Measurements from ENCODE around the gene PRRC2B. TPM values are rescaled to one million over a fixed set of nuclear protein-coding genes. Genes with fewer than 3 reads are reported as not detected.

PRRC2B gene
- total RNA-seq, 1 donor = 69.7 TPM

DNA sequence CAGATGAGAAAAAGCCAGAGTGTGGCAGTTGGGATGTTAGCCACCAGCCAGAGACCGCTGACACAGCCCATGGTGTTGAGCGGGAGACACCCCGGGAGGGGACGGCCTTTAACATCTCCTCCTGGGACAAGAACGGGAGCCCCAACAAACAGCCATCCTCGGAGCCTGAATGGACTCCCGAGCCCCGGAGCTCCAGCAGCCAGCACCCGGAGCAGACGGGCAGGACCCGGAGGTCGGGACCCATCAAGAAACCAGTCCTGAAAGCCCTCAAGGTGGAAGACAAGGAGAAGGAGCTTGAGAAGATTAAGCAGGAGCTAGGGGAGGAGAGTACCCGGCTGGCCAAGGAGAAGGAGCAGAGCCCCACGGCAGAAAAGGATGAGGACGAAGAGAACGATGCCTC lies 80.8 kb downstream of the PRRC2B start:
- no peak overlapping the region for H3K4me3 ChIP-seq (ENCODE audit: low read depth, low read length)
- TF ChIP-seq, protein P1, sequence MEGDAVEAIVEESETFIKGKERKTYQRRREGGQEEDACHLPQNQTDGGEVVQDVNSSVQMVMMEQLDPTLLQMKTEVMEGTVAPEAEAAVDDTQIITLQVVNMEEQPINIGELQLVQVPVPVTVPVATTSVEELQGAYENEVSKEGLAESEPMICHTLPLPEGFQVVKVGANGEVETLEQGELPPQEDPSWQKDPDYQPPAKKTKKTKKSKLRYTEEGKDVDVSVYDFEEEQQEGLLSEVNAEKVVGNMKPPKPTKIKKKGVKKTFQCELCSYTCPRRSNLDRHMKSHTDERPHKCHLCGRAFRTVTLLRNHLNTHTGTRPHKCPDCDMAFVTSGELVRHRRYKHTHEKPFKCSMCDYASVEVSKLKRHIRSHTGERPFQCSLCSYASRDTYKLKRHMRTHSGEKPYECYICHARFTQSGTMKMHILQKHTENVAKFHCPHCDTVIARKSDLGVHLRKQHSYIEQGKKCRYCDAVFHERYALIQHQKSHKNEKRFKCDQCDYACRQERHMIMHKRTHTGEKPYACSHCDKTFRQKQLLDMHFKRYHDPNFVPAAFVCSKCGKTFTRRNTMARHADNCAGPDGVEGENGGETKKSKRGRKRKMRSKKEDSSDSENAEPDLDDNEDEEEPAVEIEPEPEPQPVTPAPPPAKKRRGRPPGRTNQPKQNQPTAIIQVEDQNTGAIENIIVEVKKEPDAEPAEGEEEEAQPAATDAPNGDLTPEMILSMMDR (IDR thresholded peaks at IDR 0.05; ENCODE audit: insufficient read depth, low read length) = no peak
- no peak for DNase-seq (ENCODE audit: low read depth)

DNA sequence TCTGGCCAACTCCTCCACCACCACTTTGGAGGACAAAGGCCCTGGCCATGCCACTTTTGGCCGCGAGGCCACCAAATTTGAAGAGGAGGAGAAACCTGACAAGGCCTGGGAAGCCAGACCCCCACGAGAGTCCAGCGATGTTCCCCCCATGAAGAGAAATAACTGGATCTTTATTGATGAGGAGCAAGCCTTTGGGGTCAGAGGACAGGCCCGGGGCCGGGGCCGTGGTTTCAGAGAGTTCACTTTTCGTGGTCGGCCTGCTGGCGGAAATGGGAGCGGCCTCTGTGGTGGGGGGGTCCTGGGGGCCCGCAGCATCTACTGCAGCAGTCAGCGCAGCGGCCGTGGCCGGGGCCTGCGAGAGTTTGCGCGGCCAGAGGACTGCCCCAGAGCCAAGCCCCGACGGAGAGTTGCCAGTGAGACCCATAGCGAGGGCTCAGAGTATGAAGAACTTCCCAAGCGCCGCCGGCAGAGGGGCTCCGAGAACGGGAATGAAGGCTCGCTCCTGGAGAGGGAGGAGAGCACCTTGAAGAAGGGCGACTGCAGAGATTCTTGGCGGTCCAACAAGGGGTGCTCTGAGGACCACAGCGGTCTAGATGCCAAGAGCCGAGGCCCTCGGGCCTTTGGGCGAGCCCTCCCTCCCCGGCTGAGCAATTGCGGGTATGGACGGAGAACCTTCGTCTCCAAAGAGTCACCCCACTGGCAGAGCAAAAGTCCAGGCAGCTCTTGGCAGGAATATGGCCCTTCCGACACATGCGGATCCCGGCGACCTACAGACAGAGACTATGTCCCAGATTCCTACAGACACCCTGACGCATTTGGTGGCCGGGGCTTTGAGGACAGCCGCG lies 81.4 kb downstream of the PRRC2B start:
- TF ChIP-seq, protein P1 (IDR thresholded peaks at IDR 0.05; ENCODE audit: insufficient read depth, low read length) = no peak
- DNase-seq (ENCODE audit: low read depth) = no peak
- no peak overlapping the region for H3K4me3 ChIP-seq (ENCODE audit: low read depth, low read length)

DNA sequence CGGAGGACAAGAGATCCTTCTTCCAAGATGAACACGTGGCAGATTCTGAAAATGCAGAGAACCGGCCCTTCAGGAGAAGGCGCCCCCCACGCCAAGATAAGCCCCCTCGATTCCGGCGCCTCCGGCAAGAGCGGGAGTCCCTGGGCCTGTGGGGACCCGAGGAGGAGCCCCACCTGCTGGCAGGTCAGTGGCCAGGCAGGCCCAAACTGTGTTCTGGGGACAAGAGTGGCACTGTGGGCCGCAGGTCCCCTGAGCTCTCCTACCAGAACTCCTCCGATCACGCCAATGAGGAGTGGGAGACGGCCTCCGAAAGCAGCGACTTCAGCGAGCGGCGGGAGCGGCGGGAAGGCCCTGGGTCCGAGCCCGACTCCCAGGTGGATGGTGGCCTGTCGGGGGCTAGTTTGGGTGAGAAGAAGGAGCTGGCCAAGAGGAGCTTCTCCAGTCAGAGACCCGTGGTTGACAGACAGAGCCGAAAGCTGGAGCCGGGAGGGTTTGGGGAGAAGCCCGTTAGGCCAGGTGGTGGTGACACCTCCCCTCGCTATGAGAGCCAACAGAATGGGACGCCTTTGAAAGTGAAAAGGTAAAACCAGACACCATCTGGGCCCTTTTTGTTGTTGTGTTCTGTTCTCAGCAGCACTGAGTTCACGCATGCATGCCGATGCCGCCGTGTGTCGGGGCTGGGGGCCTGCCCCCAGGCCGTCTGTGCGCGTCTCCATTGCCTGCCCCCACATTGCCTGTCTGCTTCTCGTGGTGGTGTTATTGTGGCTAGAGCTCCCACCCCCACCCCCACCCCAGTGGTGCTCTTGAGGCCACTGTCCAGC lies 82.3 kb downstream of the PRRC2B start:
- no peak overlapping the region for H3K4me3 ChIP-seq (ENCODE audit: low read depth, low read length)
- DNase-seq (ENCODE audit: low read depth) = no peak
- TF ChIP-seq, protein P1 (IDR thresholded peaks at IDR 0.05; ENCODE audit: insufficient read depth, low read length) = peak; percentile 36

DNA sequence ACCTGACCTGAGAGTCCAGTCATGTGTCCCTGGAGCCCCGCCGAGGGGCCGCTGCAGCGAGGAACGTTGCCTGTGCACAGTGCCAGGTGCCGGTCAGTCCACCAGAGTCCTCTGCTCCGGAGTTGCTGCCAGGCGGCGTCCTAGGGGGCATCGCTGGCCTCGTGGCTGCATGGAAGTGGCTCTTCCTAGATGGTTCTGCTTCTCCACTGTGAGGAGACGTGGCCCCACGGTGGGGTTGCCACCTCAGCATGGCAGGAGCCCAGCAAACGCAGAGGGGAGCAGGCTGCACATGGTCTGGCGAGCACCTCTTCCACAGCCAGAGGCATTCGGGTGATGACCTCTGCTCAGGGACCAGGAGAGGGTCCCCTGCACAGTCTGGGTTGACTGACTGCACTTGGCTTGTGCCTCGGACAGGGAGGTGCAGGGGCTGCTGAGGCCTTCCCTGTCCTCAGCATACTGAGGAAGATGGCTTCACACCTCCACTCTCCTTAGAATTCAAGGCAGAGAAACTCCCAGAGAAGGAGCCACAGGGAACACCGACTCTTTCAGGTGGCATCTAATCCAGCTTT lies 83.0 kb downstream of the PRRC2B start:
- TF ChIP-seq, protein P1 (IDR thresholded peaks at IDR 0.05; ENCODE audit: insufficient read depth, low read length) = no peak
- no peak for DNase-seq (ENCODE audit: low read depth)
- no peak overlapping the region for H3K4me3 ChIP-seq (ENCODE audit: low read depth, low read length)

DNA sequence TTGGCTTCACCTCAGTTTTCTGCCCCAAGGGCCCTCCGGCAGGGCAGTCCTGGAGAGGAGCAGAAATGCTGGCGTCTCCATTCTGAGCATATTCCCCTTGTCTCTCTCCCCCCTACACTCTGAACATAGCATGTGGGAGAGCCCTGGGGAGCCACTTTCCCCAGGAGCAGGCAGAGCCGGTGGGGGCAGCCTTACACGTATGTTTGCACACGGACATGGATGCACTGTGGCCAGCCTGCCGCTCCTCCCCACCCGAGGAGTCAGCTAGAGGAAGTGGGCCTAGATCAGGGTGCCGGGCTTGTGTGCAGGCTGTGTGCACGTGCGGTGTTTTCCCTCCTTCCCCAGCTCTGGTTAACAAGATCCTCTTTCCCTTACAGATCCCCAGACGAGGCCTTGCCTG lies 83.5 kb downstream of the PRRC2B start:
- no peak for DNase-seq (ENCODE audit: low read depth)
- H3K4me3 ChIP-seq (ENCODE audit: low read depth, low read length) = no peak overlapping the region
- TF ChIP-seq, protein P1 (IDR thresholded peaks at IDR 0.05; ENCODE audit: insufficient read depth, low read length) = no peak

DNA sequence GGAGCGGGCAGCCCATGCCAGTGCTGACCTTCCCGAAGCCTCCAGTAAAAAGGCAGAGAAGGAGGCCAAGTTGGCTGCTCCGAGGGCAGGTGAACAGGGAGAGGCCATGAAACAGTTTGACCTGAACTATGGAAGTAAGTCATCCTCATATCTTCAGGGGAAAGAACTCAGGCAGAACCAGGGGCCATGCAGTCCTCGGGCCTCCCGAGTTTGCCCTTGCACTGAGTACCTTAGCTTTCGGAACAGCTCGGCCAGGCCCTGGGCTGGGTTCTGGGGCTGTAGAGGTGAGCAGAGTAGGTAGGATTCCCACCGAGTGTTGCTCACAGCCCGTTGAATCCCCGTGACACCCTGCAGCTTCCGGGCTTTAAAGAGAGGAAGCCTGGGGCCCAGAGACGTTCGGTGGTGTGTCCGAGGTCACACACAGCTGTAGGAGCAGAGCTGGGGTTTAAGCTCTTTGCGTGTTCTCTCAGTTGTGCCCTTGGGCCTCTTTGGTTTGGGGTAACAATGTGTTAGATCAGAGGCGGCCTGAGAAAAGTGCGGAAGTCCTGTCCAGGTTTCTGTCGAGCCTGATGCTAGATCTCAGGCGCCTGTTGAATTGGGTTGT lies 84.0 kb downstream of the PRRC2B start:
- no peak overlapping the region for H3K4me3 ChIP-seq (ENCODE audit: low read depth, low read length)
- no peak for DNase-seq (ENCODE audit: low read depth)
- TF ChIP-seq, protein P1 (IDR thresholded peaks at IDR 0.05; ENCODE audit: insufficient read depth, low read length) = no peak
